ENCODE results near the gene SYT2. TPM values are rescaled to one million over a fixed set of nuclear protein-coding genes. Genes with fewer than 3 reads are reported as not detected.

Gene SYT2
- total RNA-seq, 4 donors from 2014 or later: 0.28 TPM; not detected in 3

GRCh38 chr1:202671399-202671798 lies 38.9 kb downstream of the SYT2 start:
- TF ChIP-seq POLR2A (IDR thresholded peaks at IDR 0.05) (no peak), CTCF (IDR thresholded peaks at IDR 0.05) (no peak)
- H3K27ac ChIP-seq: no peak overlapping the region
- H3K4me3 ChIP-seq: no peak overlapping the region
- no peak for DNase-seq
- no peaks in the 10 kb centered on the region for H3K9me3 ChIP-seq
- no peaks in the 10 kb centered on the region for H3K4me1 ChIP-seq
- no peaks in the 10 kb centered on the region for H3K27me3 ChIP-seq
- H3K36me3 ChIP-seq: no peaks in the 10 kb centered on the region

- no peaks in the 10 kb centered on the region for H3K36me3 ChIP-seq
- no peak overlapping the region for H3K4me3 ChIP-seq
- no peaks in the 10 kb centered on the region for H3K9me3 ChIP-seq
- no peaks in the 10 kb centered on the region for H3K27me3 ChIP-seq
- no peak for DNase-seq
- no peaks in the 10 kb centered on the region for H3K4me1 ChIP-seq
- H3K27ac ChIP-seq: no peak overlapping the region
- TF ChIP-seq CTCF (IDR thresholded peaks at IDR 0.05) (no peak), POLR2A (IDR thresholded peaks at IDR 0.05) (no peak)
These were observed 44.8 kb downstream of the SYT2 start for GRCh38 chr1:202665417-202665816.

GRCh38 chr1:202664083-202664482 lies 46.2 kb downstream of the SYT2 start:
- Histone ChIP-seq H3K4me1 (no peaks in the 10 kb centered on the region), H3K9me3 (no peaks in the 10 kb centered on the region), H3K4me3 (no peak overlapping the region), H3K27ac (no peak overlapping the region), H3K36me3 (no peaks in the 10 kb centered on the region), H3K27me3 (no peaks in the 10 kb centered on the region)
- TF ChIP-seq POLR2A (IDR thresholded peaks at IDR 0.05) (no peak), CTCF (IDR thresholded peaks at IDR 0.05) (no peak)
- DNase-seq: no peak

- DNase-seq: no peak
- no peak overlapping the region for H3K27ac ChIP-seq
- H3K4me1 ChIP-seq: no peaks in the 10 kb centered on the region
- no peak for TF ChIP-seq CTCF (IDR thresholded peaks at IDR 0.05)
- no peak for TF ChIP-seq POLR2A (IDR thresholded peaks at IDR 0.05)
- no peaks in the 10 kb centered on the region for H3K36me3 ChIP-seq
- H3K27me3 ChIP-seq: no peaks in the 10 kb centered on the region
- no peak overlapping the region for H3K4me3 ChIP-seq
- H3K9me3 ChIP-seq: no peaks in the 10 kb centered on the region
These were observed 47.1 kb downstream of the SYT2 start for GRCh38 chr1:202663131-202663530.

GRCh38 chr1:202662081-202662480 lies 48.2 kb downstream of the SYT2 start:
- Histone ChIP-seq H3K9me3 (no peaks in the 10 kb centered on the region), H3K4me3 (no peak overlapping the region), H3K36me3 (no peaks in the 10 kb centered on the region), H3K4me1 (no peaks in the 10 kb centered on the region), H3K27me3 (no peaks in the 10 kb centered on the region), H3K27ac (no peak overlapping the region)
- TF ChIP-seq CTCF (IDR thresholded peaks at IDR 0.05) (no peak), POLR2A (IDR thresholded peaks at IDR 0.05) (no peak)
- no peak for DNase-seq

All from Peyer's patch (tissue), 4 donors.